KMS-11 (cell line): ENCODE measurements around the gene RC3H2.

ENCODE experiments used
- H2AFZ ChIP-seq: fragments of 200-600 bp; sonication (generic); 2 replicates; pipeline ENCODE4 v1.6.1; 2016; ENCODE audit warnings: antibody characterized with exemption, mixed run types, low read depth
- H3K27ac ChIP-seq: fragments of 200-600 bp; sonication (generic); 2 replicates; pipeline ENCODE4 v1.6.1; 2016; ENCODE audit warnings: mild to moderate bottlenecking, mixed run types
- H3K27me3 ChIP-seq: fragments of 200-600 bp; sonication (generic); 2 replicates; pipeline ENCODE4 v1.6.1; 2017; ENCODE audit warnings: mild to moderate bottlenecking, low read depth, mixed run types, moderate library complexity; ENCODE audit not compliant: insufficient read depth
- H3K36me3 ChIP-seq: fragments of 200-600 bp; sonication (generic); 2 replicates; pipeline ENCODE4 v1.6.1; 2017; ENCODE audit warnings: mild to moderate bottlenecking, mixed run types; ENCODE audit not compliant: insufficient read depth
- H3K4me1 ChIP-seq: fragments of 200-600 bp; sonication (generic); 2 replicates; pipeline ENCODE4 v1.6.1; 2016; ENCODE audit warnings: mild to moderate bottlenecking, low read depth, mixed run types; ENCODE audit not compliant: poor library complexity, severe bottlenecking
- H3K4me2 ChIP-seq: fragments of 200-600 bp; sonication (generic); 2 replicates; pipeline ENCODE4 v1.7.0; 2016; ENCODE audit warnings: mild to moderate bottlenecking, mixed run types
- H3K4me3 ChIP-seq: fragments of 200-600 bp; sonication (generic); IDR thresholded peaks from 2 replicates; pipeline ENCODE4 v1.6.1; 2017; ENCODE audit warnings: low read depth, low read length, mixed read lengths; ENCODE audit not compliant: insufficient read depth
- H3K79me2 ChIP-seq: fragments of 200-600 bp; sonication (generic); 2 replicates; pipeline ENCODE4 v1.6.1; 2016; ENCODE audit warnings: low read depth, mixed run types; ENCODE audit not compliant: insufficient read depth
- H3K9ac ChIP-seq: fragments of 200-600 bp; sonication (generic); 2 replicates; pipeline ENCODE4 v1.6.1; 2016; ENCODE audit warnings: mild to moderate bottlenecking, mixed run types
- H4K20me1 ChIP-seq: fragments of 200-600 bp; sonication (generic); 2 replicates; pipeline ENCODE4 v1.6.1; 2016; ENCODE audit warnings: mild to moderate bottlenecking, mixed run types; ENCODE audit not compliant: insufficient read depth
- TF ChIP-seq, protein P1 (sequence below): fragments of 200-600 bp; sonication (generic); conservative IDR thresholded peaks from 2 replicates; pipeline ENCODE4 v1.6.1; 2017; ENCODE audit warnings: low read depth, mild to moderate bottlenecking, antibody characterized with exemption, low read length, moderate library complexity, mixed read lengths

The RC3H2 gene

DNA sequence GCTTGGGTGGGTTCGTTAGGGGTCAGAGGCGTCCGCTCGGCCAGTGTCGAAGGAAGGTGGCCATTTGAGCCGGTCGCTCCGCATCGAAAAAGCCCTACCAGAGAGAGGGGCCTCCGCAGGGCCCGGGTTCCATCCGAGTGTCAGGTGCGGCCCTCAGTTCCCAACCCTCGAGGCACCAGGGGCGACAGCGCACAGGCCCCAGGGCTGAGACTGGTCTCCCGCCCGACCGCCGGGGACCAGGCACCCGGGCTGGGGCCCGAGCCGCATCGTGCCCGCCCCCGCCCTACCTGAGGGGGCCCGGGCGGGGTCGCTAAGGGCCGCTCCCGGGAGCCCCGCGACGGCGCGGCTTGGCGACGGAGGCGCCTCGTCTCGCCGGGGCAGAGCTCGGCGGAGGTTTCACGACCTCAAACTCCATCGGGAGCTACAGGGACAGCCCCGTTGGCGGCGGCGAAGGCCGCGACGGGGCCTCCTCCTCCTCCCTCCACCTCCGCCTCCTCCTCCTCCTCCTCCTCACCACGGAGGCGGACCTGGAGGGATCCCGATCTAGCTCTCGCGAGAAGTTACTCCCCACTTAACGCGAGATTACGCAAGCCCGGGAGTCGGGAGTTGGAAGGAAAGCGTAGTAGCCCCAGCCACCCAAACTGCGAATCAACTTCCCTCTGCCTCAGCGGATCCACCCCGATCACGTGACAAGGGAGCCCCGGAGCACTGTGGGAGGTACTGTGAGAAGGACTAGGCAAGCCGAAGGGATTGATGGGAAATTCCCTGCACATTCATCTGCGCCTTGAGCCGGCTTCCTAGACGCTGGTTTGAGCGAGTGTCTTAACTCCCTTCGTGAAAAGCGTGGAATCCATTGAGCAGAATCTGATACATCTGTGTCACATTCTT, at the start of gene RC3H2:
Gene RC3H2, minus strand, starts transcription at position 537 of the 888 bp plus-strand sequence. CDS start 7,850 bp downstream, outside the sequence.
- Histone ChIP-seq H3K4me2 (peak within 1 kb of the TSS; percentile 82), H3K36me3 (no peaks in the 10 kb centered on the region), H3K27me3 (no peaks in the 10 kb centered on the region), H4K20me1 (no peaks in the 10 kb centered on the region), H3K9ac (peak within 1 kb of the TSS; percentile 80), H2AFZ (peak within 1 kb of the TSS; percentile 91), H3K79me2 (peaks cover 47% of the 10 kb centered on the region), H3K4me1 (peaks cover 30% of the 10 kb centered on the region), H3K27ac (peak within 1 kb of the TSS; percentile 60), H3K4me3 (no peak within 1 kb of the TSS)
- TF ChIP-seq, protein P1, sequence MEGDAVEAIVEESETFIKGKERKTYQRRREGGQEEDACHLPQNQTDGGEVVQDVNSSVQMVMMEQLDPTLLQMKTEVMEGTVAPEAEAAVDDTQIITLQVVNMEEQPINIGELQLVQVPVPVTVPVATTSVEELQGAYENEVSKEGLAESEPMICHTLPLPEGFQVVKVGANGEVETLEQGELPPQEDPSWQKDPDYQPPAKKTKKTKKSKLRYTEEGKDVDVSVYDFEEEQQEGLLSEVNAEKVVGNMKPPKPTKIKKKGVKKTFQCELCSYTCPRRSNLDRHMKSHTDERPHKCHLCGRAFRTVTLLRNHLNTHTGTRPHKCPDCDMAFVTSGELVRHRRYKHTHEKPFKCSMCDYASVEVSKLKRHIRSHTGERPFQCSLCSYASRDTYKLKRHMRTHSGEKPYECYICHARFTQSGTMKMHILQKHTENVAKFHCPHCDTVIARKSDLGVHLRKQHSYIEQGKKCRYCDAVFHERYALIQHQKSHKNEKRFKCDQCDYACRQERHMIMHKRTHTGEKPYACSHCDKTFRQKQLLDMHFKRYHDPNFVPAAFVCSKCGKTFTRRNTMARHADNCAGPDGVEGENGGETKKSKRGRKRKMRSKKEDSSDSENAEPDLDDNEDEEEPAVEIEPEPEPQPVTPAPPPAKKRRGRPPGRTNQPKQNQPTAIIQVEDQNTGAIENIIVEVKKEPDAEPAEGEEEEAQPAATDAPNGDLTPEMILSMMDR = no peak

DNA sequence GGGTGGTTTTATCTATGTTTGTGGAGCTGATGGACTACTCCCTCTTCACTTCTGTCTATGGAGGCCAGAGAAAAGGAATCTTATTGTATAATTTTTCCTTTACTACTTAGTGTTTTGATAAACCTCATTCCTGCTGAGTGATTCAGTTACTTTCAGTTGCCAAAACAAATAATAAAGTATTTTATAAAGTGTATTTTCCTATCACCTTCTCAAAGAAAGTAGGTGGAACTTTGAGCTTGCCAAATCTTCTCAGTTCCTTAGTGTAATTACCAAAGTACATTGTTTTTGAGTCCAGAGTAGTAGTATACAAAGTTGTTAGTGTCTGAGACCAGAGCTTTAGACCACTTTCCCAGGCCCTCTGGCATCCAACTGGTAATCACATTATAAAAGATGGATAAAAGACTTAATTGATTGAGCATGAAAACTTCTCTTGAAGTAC, 49.1 kb upstream of the RC3H2 start:
- no peak overlapping the region for H3K4me2 ChIP-seq
- no peaks in the 10 kb centered on the region for H3K36me3 ChIP-seq
- H3K27me3 ChIP-seq = no peaks in the 10 kb centered on the region
- H3K27ac ChIP-seq = no peak overlapping the region
- no peak overlapping the region for H3K4me3 ChIP-seq
- peaks cover 52% of the 10 kb centered on the region; the same call in 1 of the 2 replicates for H3K79me2 ChIP-seq
- TF ChIP-seq, protein P1 = no peak
- peaks cover 25% of the 10 kb centered on the region for H3K4me1 ChIP-seq
- H4K20me1 ChIP-seq = no peaks in the 10 kb centered on the region
- H3K9ac ChIP-seq = no peak overlapping the region
- no peak overlapping the region for H2AFZ ChIP-seq

- Histone ChIP-seq H3K4me2 (peak overlapping the region; percentile 85; the same call in 1 of the 2 replicates), H3K36me3 (no peaks in the 10 kb centered on the region), H3K4me1 (peaks cover 44% of the 10 kb centered on the region), H4K20me1 (no peaks in the 10 kb centered on the region), H3K27ac (peak overlapping the region; percentile 56; the same call in 1 of the 2 replicates), H3K79me2 (peaks cover 73% of the 10 kb centered on the region; the same call in 1 of the 2 replicates), H3K9ac (no peak overlapping the region), H3K4me3 (no peak overlapping the region), H3K27me3 (no peaks in the 10 kb centered on the region), H2AFZ (no peak overlapping the region)
- TF ChIP-seq, protein P1 = no peak
Observed at GRCh38 chr9:122951056-122951455, 45.9 kb upstream of the RC3H2 start.

- Histone ChIP-seq H3K79me2 (peaks cover 67% of the 10 kb centered on the region), H2AFZ (no peak overlapping the region), H3K27me3 (no peaks in the 10 kb centered on the region), H3K36me3 (no peaks in the 10 kb centered on the region), H3K9ac (no peak overlapping the region), H3K4me1 (peaks cover 46% of the 10 kb centered on the region), H3K4me2 (peak overlapping the region; percentile 85), H3K4me3 (no peak overlapping the region), H4K20me1 (no peaks in the 10 kb centered on the region), H3K27ac (peak overlapping the region; percentile 56; the same call in 1 of the 2 replicates)
- TF ChIP-seq, protein P1 = no peak
Observed at GRCh38 chr9:122950263-122950662, 45.1 kb upstream of the RC3H2 start.
